ENCODE results near the gene MCC. TPM values are rescaled to one million over a fixed set of nuclear protein-coding genes. Genes with fewer than 3 reads are reported as not detected.

The MCC gene
- total RNA-seq, 3 donors from 2014 or later (not counting 1 experiment from before 2014, with no cell fraction given): 0.68 to 1.8 (median 1.4) TPM

DNA sequence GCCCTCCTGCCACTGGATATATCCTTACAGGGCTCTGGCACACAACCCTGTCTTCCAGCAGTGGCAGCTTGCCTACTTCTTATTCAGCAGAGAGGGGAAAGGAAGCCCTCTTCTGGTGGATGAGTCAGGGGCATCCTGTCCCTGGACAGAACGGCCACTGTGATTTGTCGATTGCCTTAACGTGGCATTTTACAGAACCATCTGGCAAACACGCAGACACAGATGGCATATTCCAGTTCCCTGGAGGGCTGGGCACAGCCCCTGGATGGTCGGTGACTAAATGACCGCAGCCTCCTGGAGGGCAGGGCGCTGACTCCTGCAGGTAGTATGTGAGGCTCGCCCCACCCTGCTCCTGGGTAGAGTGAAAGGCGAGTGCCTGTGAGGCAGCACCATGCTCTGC, 449.5 kb downstream of the MCC start:
- TF ChIP-seq, protein P1, sequence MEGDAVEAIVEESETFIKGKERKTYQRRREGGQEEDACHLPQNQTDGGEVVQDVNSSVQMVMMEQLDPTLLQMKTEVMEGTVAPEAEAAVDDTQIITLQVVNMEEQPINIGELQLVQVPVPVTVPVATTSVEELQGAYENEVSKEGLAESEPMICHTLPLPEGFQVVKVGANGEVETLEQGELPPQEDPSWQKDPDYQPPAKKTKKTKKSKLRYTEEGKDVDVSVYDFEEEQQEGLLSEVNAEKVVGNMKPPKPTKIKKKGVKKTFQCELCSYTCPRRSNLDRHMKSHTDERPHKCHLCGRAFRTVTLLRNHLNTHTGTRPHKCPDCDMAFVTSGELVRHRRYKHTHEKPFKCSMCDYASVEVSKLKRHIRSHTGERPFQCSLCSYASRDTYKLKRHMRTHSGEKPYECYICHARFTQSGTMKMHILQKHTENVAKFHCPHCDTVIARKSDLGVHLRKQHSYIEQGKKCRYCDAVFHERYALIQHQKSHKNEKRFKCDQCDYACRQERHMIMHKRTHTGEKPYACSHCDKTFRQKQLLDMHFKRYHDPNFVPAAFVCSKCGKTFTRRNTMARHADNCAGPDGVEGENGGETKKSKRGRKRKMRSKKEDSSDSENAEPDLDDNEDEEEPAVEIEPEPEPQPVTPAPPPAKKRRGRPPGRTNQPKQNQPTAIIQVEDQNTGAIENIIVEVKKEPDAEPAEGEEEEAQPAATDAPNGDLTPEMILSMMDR (IDR thresholded peaks at IDR 0.05): no peak
- no peaks in the 10 kb centered on the region for H3K9me3 ChIP-seq (ENCODE audit: control insufficient read depth, insufficient read depth, low read length)
- WGBS (ENCODE audit: insufficient coverage): 90% methylated on average over 9 of the region's 9 CpGs
- intact Hi-C loops (cut with micrococcal nuclease): no loop called here
- Mint-ChIP-seq H3K9me3 (no peaks in the 10 kb centered on the region), H3K27me3 (ENCODE audit: low read depth in 2 of 2) (no peaks in the 10 kb centered on the region), H3K4me1 (peaks cover 14 to 16% of the 10 kb centered on the region in 2 donors), H3K36me3 (no peaks in the 10 kb centered on the region), H3K4me3 (no peak overlapping the region), H3K27ac (no peak overlapping the region)
- no peaks in the 10 kb centered on the region for H3K36me3 ChIP-seq (ENCODE audit: control insufficient read depth, insufficient read depth, low read length)
- ATAC-seq (no peak), DNase-seq (no peak)
- no peaks in the 10 kb centered on the region for H3K27me3 ChIP-seq (ENCODE audit: control insufficient read depth, insufficient read depth, low read length)
- H3K4me1 ChIP-seq (ENCODE audit: control insufficient read depth, insufficient read depth, low read length): peaks cover 19% of the 10 kb centered on the region
- H3K27ac ChIP-seq (ENCODE audit: low read length): no peak overlapping the region
- no peak overlapping the region for H3K4me3 ChIP-seq (ENCODE audit: low read length)

GRCh38 chr5:113038136-113038535, 450.1 kb downstream of the MCC start:
- intact Hi-C loops (cut with micrococcal nuclease): no loop called here
- DNase-seq: no peak
- Mint-ChIP-seq H3K27me3 (ENCODE audit: low read depth in 2 of 2) (no peaks in the 10 kb centered on the region), H3K27ac (peak overlapping the region in 1 of 2 donors; percentile 1), H3K9me3 (no peaks in the 10 kb centered on the region), H3K4me3 (no peak overlapping the region), H3K4me1 (peaks cover 19 to 21% of the 10 kb centered on the region in 2 donors), H3K36me3 (no peaks in the 10 kb centered on the region)
- no peak overlapping the region for H3K27ac ChIP-seq (ENCODE audit: low read length)
- no peak for ATAC-seq
- H3K4me3 ChIP-seq (ENCODE audit: low read length): no peak overlapping the region
- H3K9me3 ChIP-seq (ENCODE audit: control insufficient read depth, insufficient read depth, low read length): no peaks in the 10 kb centered on the region
- WGBS (ENCODE audit: insufficient coverage): 86% methylated on average over 1 of the region's 1 CpG
- TF ChIP-seq, protein P1 (IDR thresholded peaks at IDR 0.05): no peak
- no peaks in the 10 kb centered on the region for H3K27me3 ChIP-seq (ENCODE audit: control insufficient read depth, insufficient read depth, low read length)
- peaks cover 20% of the 10 kb centered on the region for H3K4me1 ChIP-seq (ENCODE audit: control insufficient read depth, insufficient read depth, low read length)
- H3K36me3 ChIP-seq (ENCODE audit: control insufficient read depth, insufficient read depth, low read length): no peaks in the 10 kb centered on the region

DNA sequence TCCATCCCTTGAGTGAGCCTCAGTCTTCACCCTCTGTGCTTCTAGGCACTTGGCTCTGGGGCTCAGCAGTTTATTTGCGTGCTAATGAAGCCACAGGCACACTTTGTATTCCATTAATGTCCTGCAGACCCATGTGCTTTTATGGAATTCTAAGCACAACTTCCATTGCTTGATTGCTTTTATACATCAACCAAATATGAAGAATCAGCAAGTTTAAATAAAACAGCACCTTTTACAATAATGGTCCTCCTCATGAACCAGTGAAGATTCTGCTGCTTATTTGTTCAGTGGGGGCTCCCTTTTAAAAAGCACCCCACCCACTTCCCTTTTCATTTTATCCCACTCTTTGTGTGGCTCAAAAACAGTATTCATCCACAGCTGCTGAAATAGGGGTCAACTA, 451.4 kb downstream of the MCC start:
- ATAC-seq (no peak), DNase-seq (no peak)
- peaks cover 28 to 30% of the 10 kb centered on the region in 2 donors for H3K4me1 Mint-ChIP-seq
- H3K4me3 Mint-ChIP-seq: no peak overlapping the region
- Histone ChIP-seq H3K4me3 (ENCODE audit: low read length) (no peak overlapping the region), H3K36me3 (ENCODE audit: control insufficient read depth, insufficient read depth, low read length) (no peaks in the 10 kb centered on the region), H3K4me1 (ENCODE audit: control insufficient read depth, insufficient read depth, low read length) (peaks cover 26% of the 10 kb centered on the region), H3K9me3 (ENCODE audit: control insufficient read depth, insufficient read depth, low read length) (no peaks in the 10 kb centered on the region), H3K27ac (ENCODE audit: low read length) (no peak overlapping the region), H3K27me3 (ENCODE audit: control insufficient read depth, insufficient read depth, low read length) (no peaks in the 10 kb centered on the region)
- H3K27ac Mint-ChIP-seq: no peak overlapping the region
- no peaks in the 10 kb centered on the region for H3K9me3 Mint-ChIP-seq
- no peaks in the 10 kb centered on the region for H3K27me3 Mint-ChIP-seq (ENCODE audit: low read depth in 2 of 2)
- H3K36me3 Mint-ChIP-seq: no peaks in the 10 kb centered on the region
- WGBS (ENCODE audit: insufficient coverage): 94% methylated on average over 1 of the region's 1 CpG
- TF ChIP-seq, protein P1 (IDR thresholded peaks at IDR 0.05): no peak
- intact Hi-C loops (cut with micrococcal nuclease): no loop called here

DNA sequence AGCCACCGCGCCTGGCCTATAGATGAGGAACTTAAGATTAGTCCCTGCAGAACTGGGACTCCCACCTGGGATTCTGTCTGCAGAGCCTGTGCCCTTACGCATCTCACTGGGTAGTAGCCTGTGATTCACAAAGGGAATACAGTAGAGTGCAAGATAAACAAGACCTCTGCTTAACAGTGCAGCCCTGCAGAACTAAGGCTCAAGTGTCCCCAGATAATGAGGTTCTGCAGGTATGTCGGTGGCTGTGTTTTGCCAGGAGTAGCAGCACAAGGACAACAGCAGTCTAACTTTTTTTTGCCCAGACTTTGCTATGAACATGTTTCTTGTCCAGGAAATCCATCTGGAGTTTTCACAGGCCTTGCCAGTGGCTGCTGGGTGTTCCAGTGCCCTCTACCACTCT, 451.9 kb downstream of the MCC start:
- no peaks in the 10 kb centered on the region for H3K36me3 Mint-ChIP-seq

More for the DNA sequence above, 451.9 kb downstream of the MCC start:
- no peaks in the 10 kb centered on the region for H3K36me3 ChIP-seq (ENCODE audit: control insufficient read depth, insufficient read depth, low read length)
- H3K27me3 ChIP-seq (ENCODE audit: control insufficient read depth, insufficient read depth, low read length): no peaks in the 10 kb centered on the region
- no peak overlapping the region for H3K27ac ChIP-seq (ENCODE audit: low read length)
- no peaks in the 10 kb centered on the region for H3K9me3 ChIP-seq (ENCODE audit: control insufficient read depth, insufficient read depth, low read length)
- no peak overlapping the region for H3K27ac Mint-ChIP-seq
- peaks cover 26% of the 10 kb centered on the region for H3K4me1 ChIP-seq (ENCODE audit: control insufficient read depth, insufficient read depth, low read length)
- H3K4me1 Mint-ChIP-seq: peaks cover 28 to 30% of the 10 kb centered on the region in 2 donors
- no peaks in the 10 kb centered on the region for H3K27me3 Mint-ChIP-seq (ENCODE audit: low read depth in 2 of 2)
- intact Hi-C loops (cut with micrococcal nuclease): no loop called here
- H3K4me3 ChIP-seq (ENCODE audit: low read length): no peak overlapping the region
- no peak for ATAC-seq
- TF ChIP-seq, protein P1 (IDR thresholded peaks at IDR 0.05): no peak
- H3K9me3 Mint-ChIP-seq: no peaks in the 10 kb centered on the region
- DNase-seq: no peak
- H3K4me3 Mint-ChIP-seq: no peak overlapping the region
- WGBS (ENCODE audit: insufficient coverage): 98% methylated on average over 4 of the region's 4 CpGs

Data from natural killer cell (primary cell).